ENCODE results near the gene ZFY.

ZFY gene

DNA sequence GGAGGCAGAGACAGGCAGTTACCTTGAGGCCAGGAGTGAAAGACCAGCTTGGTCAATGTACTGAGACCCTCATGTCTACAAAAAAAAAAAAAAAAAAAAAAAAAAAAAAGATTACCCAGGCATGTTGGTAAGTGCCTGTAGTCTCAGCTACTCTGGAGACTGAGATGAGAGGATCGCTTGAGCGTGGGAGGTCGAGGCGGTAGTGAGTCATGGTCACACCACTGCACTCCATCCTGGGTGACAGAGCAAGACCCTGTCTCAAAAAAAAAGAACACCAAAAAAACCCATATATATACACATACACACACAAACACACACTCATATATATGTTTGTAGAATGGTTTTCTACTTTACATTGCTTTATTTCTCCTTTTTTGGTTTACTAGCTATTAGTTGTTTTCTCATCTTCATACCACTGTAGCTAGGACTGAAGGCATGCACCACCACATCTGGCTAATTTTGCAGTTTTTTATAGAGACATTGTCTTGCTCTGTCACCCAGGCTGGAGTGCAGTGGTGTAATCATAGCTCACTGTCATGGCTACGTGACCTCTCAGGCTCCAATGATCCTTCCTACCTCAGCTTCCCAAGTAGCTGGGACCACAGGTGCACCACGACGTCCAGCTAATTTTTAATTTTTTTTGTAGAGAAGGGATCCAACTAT is 14.5 kb downstream of the ZFY start:
- Mint-ChIP-seq H3K27ac (ENCODE audit: low read depth) (no peak overlapping the region), H3K9me3 (no peaks in the 10 kb centered on the region), H3K36me3 (ENCODE audit: insufficient read depth) (peaks cover 15% of the 10 kb centered on the region), H3K4me3 (no peak overlapping the region), H3K4me1 (peaks cover 63% of the 10 kb centered on the region), H3K27me3 (no peaks in the 10 kb centered on the region)
- no peak for DNase-seq (ENCODE audit: low spot score in 2 of 2)
- ATAC-seq (replicated peaks; ENCODE audit: extremely low read depth, poor library complexity, severe bottlenecking), result no peak

DNA sequence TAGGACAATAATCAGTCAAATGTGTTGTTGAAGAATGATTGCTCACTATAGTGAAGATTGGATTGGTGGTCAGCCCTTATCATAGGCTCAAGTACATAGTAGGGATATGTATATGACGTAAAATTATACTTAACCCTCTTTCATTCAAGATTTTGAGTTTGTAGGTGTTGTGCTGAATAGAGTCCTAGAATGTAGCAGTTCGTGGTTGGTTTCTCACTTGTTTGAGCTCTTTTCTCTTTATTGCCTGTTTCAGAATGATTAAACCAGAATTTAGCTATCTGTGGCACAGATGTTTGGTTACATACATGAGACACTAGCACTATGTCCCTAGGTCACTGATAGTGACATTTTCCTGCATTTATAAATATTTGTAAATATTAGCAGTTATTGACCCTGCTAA is 15.5 kb downstream of the ZFY start:
- no peak for DNase-seq (ENCODE audit: low spot score in 2 of 2)
- Mint-ChIP-seq H3K27me3 (no peaks in the 10 kb centered on the region), H3K27ac (ENCODE audit: low read depth) (peak overlapping the region; percentile 47), H3K4me3 (no peak overlapping the region), H3K9me3 (no peaks in the 10 kb centered on the region), H3K36me3 (ENCODE audit: insufficient read depth) (peaks cover 24% of the 10 kb centered on the region), H3K4me1 (peaks cover 73% of the 10 kb centered on the region)
- no peak for ATAC-seq (replicated peaks; ENCODE audit: extremely low read depth, poor library complexity, severe bottlenecking)

DNA sequence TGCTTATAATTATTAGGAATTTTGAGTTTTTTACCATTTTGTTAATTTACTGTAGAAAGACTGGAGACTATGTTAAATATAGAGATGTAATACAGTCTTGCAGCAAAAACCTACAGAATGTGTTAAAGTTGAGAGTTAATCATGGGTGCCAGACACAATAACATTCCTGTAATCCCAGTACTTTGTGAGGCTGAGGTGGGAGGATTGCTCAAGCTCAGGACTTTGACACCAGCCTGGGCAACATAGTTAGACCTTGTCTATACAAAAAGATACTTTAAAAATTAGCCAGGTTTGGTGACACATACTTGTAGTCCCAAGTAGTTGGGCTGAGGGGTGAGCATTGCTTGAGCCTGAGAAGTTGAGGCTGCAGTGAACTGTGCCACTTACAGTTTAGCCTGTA is 17.7 kb downstream of the ZFY start:
- peak overlapping the region; percentile 29 for H3K27ac Mint-ChIP-seq (ENCODE audit: low read depth)
- DNase-seq (ENCODE audit: low spot score in 2 of 2) (no peak), ATAC-seq (replicated peaks; ENCODE audit: extremely low read depth, poor library complexity, severe bottlenecking) (no peak)
- H3K27me3 Mint-ChIP-seq, result no peaks in the 10 kb centered on the region
- H3K36me3 Mint-ChIP-seq (ENCODE audit: insufficient read depth), result peaks cover 41% of the 10 kb centered on the region
- no peak overlapping the region for H3K4me3 Mint-ChIP-seq
- peaks cover 68% of the 10 kb centered on the region for H3K4me1 Mint-ChIP-seq
- H3K9me3 Mint-ChIP-seq, result no peaks in the 10 kb centered on the region

DNA sequence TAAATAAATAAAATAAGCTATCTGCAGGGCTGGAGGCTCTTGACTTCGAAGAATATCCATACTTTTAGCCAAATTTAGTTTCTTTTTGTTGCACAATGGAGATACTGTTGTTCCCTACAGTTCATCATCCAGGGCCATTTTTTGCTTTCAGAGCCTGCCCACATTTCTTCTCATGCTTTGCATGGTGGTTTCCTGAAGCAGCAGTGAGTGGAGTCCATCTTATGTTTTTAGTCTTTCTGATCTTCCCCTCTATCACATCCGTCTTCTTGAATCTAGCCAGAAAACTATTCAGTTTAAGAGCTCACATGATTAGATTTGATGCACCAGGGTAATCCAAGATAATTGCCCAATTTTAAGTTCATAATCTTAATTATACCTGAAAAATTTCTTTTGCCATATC is 19.6 kb downstream of the ZFY start:
- DNase-seq (ENCODE audit: low spot score in 2 of 2) (no peak), ATAC-seq (replicated peaks; ENCODE audit: extremely low read depth, poor library complexity, severe bottlenecking) (no peak)
- Mint-ChIP-seq H3K9me3 (no peaks in the 10 kb centered on the region), H3K4me3 (no peak overlapping the region), H3K36me3 (ENCODE audit: insufficient read depth) (peaks cover 46% of the 10 kb centered on the region), H3K27me3 (no peaks in the 10 kb centered on the region), H3K4me1 (peaks cover 59% of the 10 kb centered on the region), H3K27ac (ENCODE audit: low read depth) (no peak overlapping the region)

DNA sequence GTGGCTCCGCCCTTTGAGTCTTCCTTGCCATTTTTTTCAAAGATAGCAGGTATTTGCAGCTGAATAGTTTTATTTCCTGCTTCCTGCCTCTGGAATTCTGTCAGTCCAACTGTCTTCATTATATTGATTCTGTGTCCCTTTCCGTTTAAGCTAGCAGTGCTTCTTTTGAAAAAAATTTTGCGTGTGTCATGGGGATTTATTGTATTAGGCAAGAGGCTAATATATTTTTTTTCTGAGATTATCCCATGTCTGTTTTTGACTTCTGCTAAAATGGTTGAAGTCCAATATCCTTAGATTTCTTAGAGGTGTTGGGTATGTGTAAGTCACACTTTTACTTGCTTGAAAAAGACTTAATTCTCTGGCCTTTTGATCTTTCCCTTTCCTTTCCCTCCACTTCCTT is 20.4 kb downstream of the ZFY start:
- no peak for ATAC-seq (replicated peaks; ENCODE audit: extremely low read depth, poor library complexity, severe bottlenecking)
- Mint-ChIP-seq H3K27ac (ENCODE audit: low read depth) (peak overlapping the region; percentile 85), H3K4me1 (peaks cover 58% of the 10 kb centered on the region), H3K9me3 (no peaks in the 10 kb centered on the region), H3K4me3 (no peak overlapping the region), H3K27me3 (no peaks in the 10 kb centered on the region), H3K36me3 (ENCODE audit: insufficient read depth) (peaks cover 51% of the 10 kb centered on the region)
- no peak for DNase-seq (ENCODE audit: low spot score in 2 of 2)

DNA sequence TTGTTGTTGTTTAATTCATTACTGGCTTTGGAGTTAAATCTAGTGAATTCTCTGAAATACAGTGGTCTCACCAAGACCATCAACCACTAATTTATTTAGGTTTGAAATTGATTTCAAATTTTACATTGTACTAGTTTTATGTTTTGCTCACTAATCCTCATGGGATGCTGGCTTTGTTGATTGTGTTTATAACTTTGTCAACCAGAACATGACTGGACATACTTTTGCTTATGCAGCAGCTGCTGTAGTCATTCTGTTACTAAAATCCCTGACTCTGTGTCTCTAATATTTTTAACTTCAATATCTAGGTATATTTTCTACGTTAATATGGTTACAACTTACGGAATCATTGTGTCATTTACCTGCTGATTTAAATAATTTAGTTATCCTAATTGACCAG is 26.9 kb downstream of the ZFY start:
- DNase-seq (ENCODE audit: low spot score in 2 of 2) (no peak), ATAC-seq (replicated peaks; ENCODE audit: extremely low read depth, poor library complexity, severe bottlenecking) (no peak)
- peaks cover 38% of the 10 kb centered on the region for H3K4me1 Mint-ChIP-seq
- H3K9me3 Mint-ChIP-seq, result no peaks in the 10 kb centered on the region
- H3K27ac Mint-ChIP-seq (ENCODE audit: low read depth), result peak overlapping the region; percentile 49
- no peak overlapping the region for H3K4me3 Mint-ChIP-seq
- no peaks in the 10 kb centered on the region for H3K27me3 Mint-ChIP-seq
- H3K36me3 Mint-ChIP-seq (ENCODE audit: insufficient read depth), result peaks cover 24% of the 10 kb centered on the region

DNA sequence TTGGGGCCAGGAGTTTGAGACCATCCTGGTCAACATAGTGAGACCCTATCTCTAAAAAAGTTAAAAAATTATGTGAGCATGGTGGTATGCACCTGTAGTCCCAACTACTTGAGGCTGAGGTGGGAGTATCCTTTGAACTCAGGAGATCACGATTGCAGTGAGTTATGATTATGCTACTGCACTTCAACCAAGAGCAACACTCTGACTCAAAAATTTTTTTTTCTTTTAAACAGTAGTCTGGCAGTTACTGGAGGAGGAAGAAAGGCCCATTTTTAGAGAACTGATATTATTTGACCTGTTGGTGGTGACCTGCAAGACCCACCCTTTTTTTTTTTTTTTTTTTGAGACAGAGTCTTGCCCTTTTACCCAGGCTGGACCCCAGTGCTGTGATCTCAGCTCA is 29.6 kb downstream of the ZFY start:
- Mint-ChIP-seq H3K27me3 (no peaks in the 10 kb centered on the region), H3K4me1 (peaks cover 44% of the 10 kb centered on the region), H3K36me3 (ENCODE audit: insufficient read depth) (peaks cover 17% of the 10 kb centered on the region), H3K9me3 (no peaks in the 10 kb centered on the region), H3K27ac (ENCODE audit: low read depth) (peak overlapping the region; percentile 17), H3K4me3 (no peak overlapping the region)
- DNase-seq (ENCODE audit: low spot score in 2 of 2) (no peak), ATAC-seq (replicated peaks; ENCODE audit: extremely low read depth, poor library complexity, severe bottlenecking) (no peak)

DNA sequence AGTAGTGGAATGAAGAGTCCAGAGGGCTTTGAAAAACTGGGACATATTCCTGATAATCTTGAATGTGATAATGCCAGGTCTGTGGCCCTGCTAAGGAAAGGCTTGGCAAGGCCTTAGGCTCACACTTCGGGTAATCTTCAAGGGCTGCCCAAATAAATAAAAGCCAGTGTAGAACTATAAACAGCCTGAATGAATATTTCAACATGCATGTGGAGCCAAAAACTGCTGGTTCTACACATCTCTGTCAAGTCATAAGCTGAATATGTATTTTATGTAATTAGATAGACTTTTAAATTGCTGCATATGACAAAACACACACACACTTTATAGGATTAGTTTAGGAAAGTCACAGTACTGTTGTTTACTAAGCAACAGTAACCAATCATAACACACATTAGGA is 30.4 kb downstream of the ZFY start:
- DNase-seq (ENCODE audit: low spot score in 2 of 2), result no peak
- H3K27ac Mint-ChIP-seq (ENCODE audit: low read depth), result no peak overlapping the region
- H3K27me3 Mint-ChIP-seq, result no peaks in the 10 kb centered on the region
- peaks cover 12% of the 10 kb centered on the region for H3K36me3 Mint-ChIP-seq (ENCODE audit: insufficient read depth)
- ATAC-seq (replicated peaks; ENCODE audit: extremely low read depth, poor library complexity, severe bottlenecking), result no peak
- no peak overlapping the region for H3K4me3 Mint-ChIP-seq
- H3K4me1 Mint-ChIP-seq, result peaks cover 44% of the 10 kb centered on the region
- no peaks in the 10 kb centered on the region for H3K9me3 Mint-ChIP-seq

DNA sequence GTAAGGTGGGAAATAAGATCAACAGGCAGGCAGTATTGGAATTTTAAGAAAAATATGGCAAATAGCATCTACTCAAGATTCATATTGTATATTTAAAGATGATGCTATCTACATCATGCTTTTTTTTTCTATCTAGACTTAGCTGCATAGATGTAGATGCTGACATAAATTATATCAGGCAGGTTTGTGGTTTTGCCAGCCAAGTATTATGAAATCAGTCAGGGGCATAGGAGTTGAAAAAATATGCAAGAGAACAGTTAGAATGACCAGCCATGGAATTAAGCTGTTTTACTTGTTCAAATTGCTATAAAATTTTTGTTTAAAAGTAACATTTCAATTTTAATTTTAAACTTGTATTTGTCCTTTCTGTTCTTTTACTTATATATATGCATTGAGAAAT is 34.4 kb downstream of the ZFY start:
- H3K27me3 Mint-ChIP-seq, result no peaks in the 10 kb centered on the region
- ATAC-seq (replicated peaks; ENCODE audit: extremely low read depth, poor library complexity, severe bottlenecking) (no peak), DNase-seq (ENCODE audit: low spot score in 2 of 2) (no peak)
- no peaks in the 10 kb centered on the region for H3K9me3 Mint-ChIP-seq
- H3K36me3 Mint-ChIP-seq (ENCODE audit: insufficient read depth), result peaks cover 12% of the 10 kb centered on the region
- peak overlapping the region; percentile 37 for H3K27ac Mint-ChIP-seq (ENCODE audit: low read depth)
- peaks cover 51% of the 10 kb centered on the region for H3K4me1 Mint-ChIP-seq
- H3K4me3 Mint-ChIP-seq, result no peak overlapping the region

DNA sequence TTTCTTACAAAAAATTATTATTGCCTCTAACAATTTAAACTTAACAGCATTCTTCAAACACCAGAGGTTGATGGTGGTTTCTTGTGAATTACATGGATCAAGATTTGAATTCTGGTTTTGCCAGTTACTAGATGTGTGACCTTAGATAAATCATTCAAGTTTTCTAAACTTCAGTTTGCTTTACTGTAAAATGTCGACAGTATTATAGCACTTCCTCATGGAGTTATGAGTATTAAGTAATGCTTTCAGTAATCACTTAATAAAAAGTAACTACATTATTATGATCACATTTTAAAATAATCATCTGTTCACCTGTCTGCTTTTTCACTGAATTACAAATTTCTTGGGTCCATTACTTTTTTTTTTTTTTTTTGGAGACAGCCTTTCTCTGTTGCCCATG is 37.5 kb downstream of the ZFY start:
- peaks cover 35% of the 10 kb centered on the region for H3K4me1 Mint-ChIP-seq
- no peaks in the 10 kb centered on the region for H3K9me3 Mint-ChIP-seq
- H3K36me3 Mint-ChIP-seq (ENCODE audit: insufficient read depth), result peaks cover 36% of the 10 kb centered on the region
- H3K27me3 Mint-ChIP-seq, result no peaks in the 10 kb centered on the region
- ATAC-seq (replicated peaks; ENCODE audit: extremely low read depth, poor library complexity, severe bottlenecking) (no peak), DNase-seq (ENCODE audit: low spot score in 2 of 2) (no peak)
- peak overlapping the region; percentile 77 for H3K27ac Mint-ChIP-seq (ENCODE audit: low read depth)
- H3K4me3 Mint-ChIP-seq, result no peak overlapping the region

DNA sequence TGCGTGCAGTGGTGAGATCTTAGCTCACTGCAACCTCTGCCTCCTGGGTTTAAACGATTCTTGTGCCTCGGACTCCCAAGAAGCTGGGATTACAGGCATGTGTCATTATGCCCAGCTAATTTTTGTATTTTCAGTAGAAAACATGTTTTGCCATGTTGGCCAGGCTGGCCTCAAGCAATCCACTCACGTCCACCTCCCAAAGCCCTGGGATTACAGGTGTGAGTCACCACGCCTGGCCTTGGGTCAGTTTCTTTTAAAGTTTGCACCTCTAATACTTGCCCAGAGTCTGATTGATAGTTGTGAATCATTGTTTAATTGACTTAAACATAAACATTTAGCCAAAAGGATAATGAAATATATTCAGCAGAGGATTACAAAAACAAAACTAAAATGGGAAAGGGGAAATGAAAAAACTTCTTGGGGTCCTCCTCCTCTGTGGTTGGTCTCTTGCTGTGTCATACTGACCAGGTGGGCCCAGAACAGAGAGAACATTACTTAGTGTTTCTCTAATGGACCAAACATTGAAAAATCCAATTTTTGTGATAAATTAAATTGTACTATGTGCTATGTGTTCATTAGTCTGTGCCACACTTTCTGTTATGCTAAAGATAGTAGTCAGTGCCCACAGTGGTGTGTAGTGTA is 38.0 kb downstream of the ZFY start:
- H3K27me3 Mint-ChIP-seq, result no peaks in the 10 kb centered on the region
- no peaks in the 10 kb centered on the region for H3K9me3 Mint-ChIP-seq
- H3K27ac Mint-ChIP-seq (ENCODE audit: low read depth), result no peak overlapping the region
- peaks cover 35% of the 10 kb centered on the region for H3K4me1 Mint-ChIP-seq
- H3K36me3 Mint-ChIP-seq (ENCODE audit: insufficient read depth), result peaks cover 39% of the 10 kb centered on the region
- ATAC-seq (replicated peaks; ENCODE audit: extremely low read depth, poor library complexity, severe bottlenecking) (no peak), DNase-seq (ENCODE audit: low spot score in 2 of 2) (no peak)
- no peak overlapping the region for H3K4me3 Mint-ChIP-seq

DNA sequence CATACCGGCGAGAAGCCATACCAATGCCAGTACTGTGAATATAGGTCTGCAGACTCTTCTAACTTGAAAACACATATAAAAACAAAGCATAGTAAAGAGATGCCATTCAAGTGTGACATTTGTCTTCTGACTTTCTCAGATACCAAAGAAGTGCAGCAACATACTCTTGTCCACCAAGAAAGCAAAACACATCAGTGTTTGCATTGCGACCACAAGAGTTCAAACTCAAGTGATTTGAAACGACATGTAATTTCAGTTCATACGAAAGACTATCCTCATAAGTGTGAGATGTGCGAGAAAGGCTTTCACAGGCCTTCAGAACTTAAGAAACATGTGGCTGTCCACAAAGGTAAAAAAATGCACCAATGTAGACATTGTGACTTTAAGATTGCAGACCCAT is 44.1 kb downstream of the ZFY start:
- Mint-ChIP-seq H3K9me3 (no peaks in the 10 kb centered on the region), H3K4me3 (no peak overlapping the region), H3K36me3 (ENCODE audit: insufficient read depth) (peaks cover 48% of the 10 kb centered on the region), H3K27ac (ENCODE audit: low read depth) (no peak overlapping the region), H3K4me1 (no peaks in the 10 kb centered on the region), H3K27me3 (no peaks in the 10 kb centered on the region)
- ATAC-seq (replicated peaks; ENCODE audit: extremely low read depth, poor library complexity, severe bottlenecking), result no peak
- DNase-seq (ENCODE audit: low spot score in 2 of 2), result no peak

DNA sequence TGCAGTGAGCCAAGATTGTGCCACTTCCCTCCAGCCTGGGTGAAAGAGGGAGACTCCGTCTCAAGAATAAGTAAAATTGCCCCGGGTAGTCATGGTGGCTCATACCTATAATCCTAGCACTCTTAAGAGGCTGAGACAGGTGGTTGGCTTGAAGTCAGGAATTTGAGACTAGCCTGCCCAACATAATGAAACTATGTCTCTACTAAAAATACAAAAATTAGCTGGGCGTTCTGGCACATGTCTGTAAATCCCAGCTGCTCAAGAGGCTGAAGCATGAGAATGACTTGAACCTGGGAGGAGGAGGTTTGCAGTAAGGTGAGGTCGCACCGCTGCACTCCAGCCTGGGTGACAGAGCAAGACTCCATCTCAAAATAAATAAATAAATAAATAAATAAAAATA is 49.3 kb downstream of the ZFY start:
- no peak for DNase-seq (ENCODE audit: low spot score in 2 of 2)
- Mint-ChIP-seq H3K4me1 (no peaks in the 10 kb centered on the region), H3K27ac (ENCODE audit: low read depth) (no peak overlapping the region), H3K9me3 (no peaks in the 10 kb centered on the region), H3K4me3 (no peak overlapping the region), H3K36me3 (ENCODE audit: insufficient read depth) (peaks cover 4% of the 10 kb centered on the region), H3K27me3 (no peaks in the 10 kb centered on the region)
- no peak for ATAC-seq (replicated peaks; ENCODE audit: extremely low read depth, poor library complexity, severe bottlenecking)

Data from central memory CD8-positive, alpha-beta T cell (primary cell).